Measurements from ENCODE around the gene BTBD9. TPM values are rescaled to one million over a fixed set of nuclear protein-coding genes. Genes with fewer than 3 reads are reported as not detected.

BTBD9 gene
- total RNA-seq, 2 donors from 2014 or later, result 15.3 to 23.6 TPM

DNA sequence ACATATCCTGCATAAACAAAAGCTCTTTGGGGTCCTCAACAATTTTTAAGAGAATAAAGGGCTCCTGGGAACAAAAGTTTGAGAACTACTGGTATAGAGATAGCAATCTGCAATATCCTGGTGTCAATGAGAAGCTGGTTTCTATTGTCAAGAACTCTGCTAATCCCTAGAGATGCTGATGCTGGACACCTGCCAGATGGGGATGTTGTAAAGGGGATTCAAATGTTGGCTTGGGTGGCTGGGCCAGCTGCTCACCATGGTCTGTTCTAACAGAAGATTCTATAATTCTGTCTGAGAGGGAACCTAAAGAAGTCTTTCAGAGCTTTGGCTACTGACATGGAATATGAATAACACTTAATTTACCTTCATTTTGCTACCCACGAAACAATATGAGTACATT, 137.8 kb downstream of the BTBD9 start:
- no peaks in the 10 kb centered on the region for H3K36me3 ChIP-seq
- no peak overlapping the region for H3K4me3 ChIP-seq
- TF ChIP-seq, protein P1, sequence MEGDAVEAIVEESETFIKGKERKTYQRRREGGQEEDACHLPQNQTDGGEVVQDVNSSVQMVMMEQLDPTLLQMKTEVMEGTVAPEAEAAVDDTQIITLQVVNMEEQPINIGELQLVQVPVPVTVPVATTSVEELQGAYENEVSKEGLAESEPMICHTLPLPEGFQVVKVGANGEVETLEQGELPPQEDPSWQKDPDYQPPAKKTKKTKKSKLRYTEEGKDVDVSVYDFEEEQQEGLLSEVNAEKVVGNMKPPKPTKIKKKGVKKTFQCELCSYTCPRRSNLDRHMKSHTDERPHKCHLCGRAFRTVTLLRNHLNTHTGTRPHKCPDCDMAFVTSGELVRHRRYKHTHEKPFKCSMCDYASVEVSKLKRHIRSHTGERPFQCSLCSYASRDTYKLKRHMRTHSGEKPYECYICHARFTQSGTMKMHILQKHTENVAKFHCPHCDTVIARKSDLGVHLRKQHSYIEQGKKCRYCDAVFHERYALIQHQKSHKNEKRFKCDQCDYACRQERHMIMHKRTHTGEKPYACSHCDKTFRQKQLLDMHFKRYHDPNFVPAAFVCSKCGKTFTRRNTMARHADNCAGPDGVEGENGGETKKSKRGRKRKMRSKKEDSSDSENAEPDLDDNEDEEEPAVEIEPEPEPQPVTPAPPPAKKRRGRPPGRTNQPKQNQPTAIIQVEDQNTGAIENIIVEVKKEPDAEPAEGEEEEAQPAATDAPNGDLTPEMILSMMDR (IDR thresholded peaks at IDR 0.05), result no peak
- DNase-seq, result no peak
- H3K4me1 ChIP-seq, result no peaks in the 10 kb centered on the region
- H3K27ac ChIP-seq, result no peak overlapping the region
- intact Hi-C loops (cut with DNase I), result no loop called here
- H3K27me3 ChIP-seq, result no peaks in the 10 kb centered on the region
- H3K9me3 ChIP-seq, result no peaks in the 10 kb centered on the region
- H3K9ac ChIP-seq (ENCODE audit: low read depth in 2 of 2, low read length in 2 of 2), result no peak overlapping the region

DNA sequence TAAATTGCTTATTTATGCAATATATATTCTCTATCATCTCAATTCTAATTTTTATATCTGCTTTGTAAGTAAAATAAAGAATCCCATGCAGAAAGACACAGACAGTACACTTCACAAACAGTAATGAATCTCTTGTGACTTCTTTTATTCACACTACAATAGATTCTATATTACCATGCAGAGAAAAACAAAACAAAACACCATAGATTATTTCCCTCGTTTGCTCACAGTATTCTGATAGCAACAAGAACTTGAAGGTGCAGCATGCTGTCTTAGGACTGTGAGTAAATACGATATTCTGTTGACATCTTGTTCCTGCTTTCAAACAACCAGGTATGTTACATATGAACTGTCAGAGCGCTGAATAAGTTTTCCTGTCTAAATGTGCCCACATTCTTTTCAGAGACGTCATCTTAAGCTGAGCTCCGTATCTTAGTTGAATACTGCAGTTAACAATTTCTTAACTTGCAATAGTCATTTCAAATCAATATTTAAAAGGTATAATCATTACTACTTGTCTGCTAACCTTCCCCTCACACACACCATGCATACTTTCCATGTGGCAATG, 140.1 kb downstream of the BTBD9 start:
- TF ChIP-seq, protein P1 (IDR thresholded peaks at IDR 0.05), result no peak
- Histone ChIP-seq H3K27me3 (no peaks in the 10 kb centered on the region), H3K9me3 (no peaks in the 10 kb centered on the region), H3K27ac (no peak overlapping the region), H3K4me1 (no peaks in the 10 kb centered on the region), H3K36me3 (no peaks in the 10 kb centered on the region), H3K9ac (ENCODE audit: low read depth in 2 of 2, low read length in 2 of 2) (no peak overlapping the region), H3K4me3 (no peak overlapping the region)
- no peak for DNase-seq
- intact Hi-C loops (cut with DNase I), result loop anchor here (10.0 kb wide), 2 partner anchors 725 to 805 kb away; partner anchors contain the start of gene MDGA1

DNA sequence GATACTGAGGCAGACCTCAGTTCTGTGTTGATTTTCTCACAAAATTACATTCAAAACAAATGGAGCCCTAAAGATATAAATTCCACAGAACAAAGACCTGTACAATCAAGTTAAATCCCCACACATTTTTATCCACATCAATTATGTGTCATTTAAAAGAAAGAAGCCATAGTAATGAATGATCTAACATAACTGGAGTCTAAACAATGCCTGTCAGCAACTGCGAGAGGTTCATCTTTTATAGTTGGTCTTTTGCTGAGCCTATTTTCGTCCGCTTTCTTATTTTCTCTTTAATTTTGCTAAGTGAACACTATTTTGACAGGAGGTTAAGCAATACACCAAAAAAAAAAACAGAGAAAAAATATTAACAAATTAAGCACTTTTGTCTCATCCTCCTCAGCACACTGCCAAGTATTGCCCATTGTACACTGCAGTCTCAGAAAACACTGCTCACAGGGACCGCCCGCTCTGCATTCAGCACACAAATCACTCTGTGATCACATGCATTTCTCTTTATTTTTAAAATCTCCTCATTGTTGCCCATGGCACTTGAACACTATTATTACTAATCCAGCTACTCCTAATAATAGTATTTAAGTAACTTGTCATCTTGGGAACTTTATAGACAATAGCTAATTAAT, 140.8 kb downstream of the BTBD9 start:
- Histone ChIP-seq H3K4me3 (no peak overlapping the region), H3K9me3 (no peaks in the 10 kb centered on the region), H3K27me3 (no peaks in the 10 kb centered on the region), H3K4me1 (no peaks in the 10 kb centered on the region), H3K36me3 (no peaks in the 10 kb centered on the region), H3K9ac (ENCODE audit: low read depth in 2 of 2, low read length in 2 of 2) (no peak overlapping the region), H3K27ac (no peak overlapping the region)
- TF ChIP-seq, protein P1 (IDR thresholded peaks at IDR 0.05), result no peak
- intact Hi-C loops (cut with DNase I), result loop anchor here (10.0 kb wide), 2 partner anchors 724 to 804 kb away; partner anchors contain the start of gene MDGA1
- no peak for DNase-seq

- Histone ChIP-seq H3K4me3 (no peak overlapping the region), H3K36me3 (no peaks in the 10 kb centered on the region), H3K9me3 (no peaks in the 10 kb centered on the region), H3K4me1 (no peaks in the 10 kb centered on the region), H3K27me3 (no peaks in the 10 kb centered on the region), H3K27ac (no peak overlapping the region), H3K9ac (ENCODE audit: low read depth in 2 of 2, low read length in 2 of 2) (no peak overlapping the region)
- intact Hi-C loops (cut with DNase I), result loop anchor here (10.0 kb wide), 2 partner anchors 723 to 803 kb away; partner anchors contain the start of gene MDGA1
- TF ChIP-seq, protein P1 (IDR thresholded peaks at IDR 0.05), result no peak
- no peak for DNase-seq
Observed at GRCh38 chr6:38498085-38498484, 141.6 kb downstream of the BTBD9 start.

DNA sequence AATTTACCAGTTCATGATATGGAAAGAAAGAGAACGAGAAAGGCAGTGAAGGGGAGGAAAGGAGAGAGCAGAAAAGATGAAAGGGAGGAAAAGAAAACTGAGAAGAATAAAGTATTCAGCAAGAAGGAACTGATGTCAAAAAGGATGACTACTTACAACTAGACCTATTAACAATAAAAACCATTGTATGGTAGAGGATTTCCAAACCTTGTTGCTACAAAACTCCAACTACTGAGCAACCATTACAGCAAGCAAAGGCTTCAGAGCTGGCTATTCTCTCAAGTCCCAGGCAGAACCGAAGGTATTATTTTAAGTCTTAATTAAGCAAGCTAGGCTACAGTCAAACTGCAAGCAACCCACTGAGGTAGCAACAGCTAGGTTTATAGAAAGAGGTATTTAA, 142.2 kb downstream of the BTBD9 start:
- Histone ChIP-seq H3K9ac (ENCODE audit: low read depth in 2 of 2, low read length in 2 of 2) (no peak overlapping the region), H3K27me3 (no peaks in the 10 kb centered on the region), H3K4me3 (no peak overlapping the region), H3K9me3 (no peaks in the 10 kb centered on the region), H3K27ac (no peak overlapping the region), H3K4me1 (no peaks in the 10 kb centered on the region), H3K36me3 (no peaks in the 10 kb centered on the region)
- DNase-seq, result no peak
- TF ChIP-seq, protein P1 (IDR thresholded peaks at IDR 0.05), result no peak
- intact Hi-C loops (cut with DNase I), result loop anchor here (10.0 kb wide), 2 partner anchors 723 to 803 kb away; partner anchors contain the start of gene MDGA1

All from colonic mucosa (tissue), 4 donors.